MCF 10A (cell line): ENCODE data around the gene NTMT1. TPM values are rescaled to one million over a fixed set of nuclear protein-coding genes. Genes with fewer than 3 reads are reported as not detected.

Source experiments
- BruUV-seq: library from RNA; stranded (reverse); fragments of 400-500 nt; replicated peaks from 2 replicates; lab custom pipeline; 2021; lab: Mats Ljungman, UMichigan
- CTCF ChIA-PET: fragments of 300-600 bp; sonication (Branson Sonifier 250); formaldehyde crosslinking; extraction: SDS; loops from one replicate; lab custom pipeline; 2021; ENCODE audit warnings: antibody characterized with exemption, inconsistent platforms; lab: Yijun Ruan, JAX
- POLR2A ChIA-PET: fragments of 300-600, 350-650 bp; sonication (Branson Sonifier 250); formaldehyde crosslinking; extraction: SDS; loops from one replicate; lab custom pipeline; 2020; ENCODE audit warnings: antibody characterized with exemption, inconsistent platforms; lab: Yijun Ruan, JAX
- DNase-seq: peaks from one replicate; pipeline ENCODE4 v3.0.0-alpha.2; 2018; ENCODE audit not compliant: unreplicated experiment
- H3K27ac Mint-ChIP-seq: one replicate; pipeline ENCODE4 v1.8.0; 2022; ENCODE audit warnings: mild to moderate bottlenecking, low read depth, mixed read lengths; ENCODE audit not compliant: unreplicated experiment
- H3K27me3 Mint-ChIP-seq: one replicate; pipeline ENCODE4 v1.8.0; 2022; ENCODE audit warnings: mixed read lengths; ENCODE audit not compliant: insufficient read depth, unreplicated experiment
- H3K36me3 Mint-ChIP-seq: one replicate; pipeline ENCODE4 v1.8.0; 2022; ENCODE audit warnings: mild to moderate bottlenecking, moderate library complexity, mixed read lengths; ENCODE audit not compliant: insufficient read depth, unreplicated experiment
- H3K4me1 Mint-ChIP-seq: one replicate; pipeline ENCODE4 v1.8.0; 2022; ENCODE audit warnings: mixed read lengths; ENCODE audit not compliant: insufficient read depth, unreplicated experiment
- H3K4me3 Mint-ChIP-seq: one replicate; pipeline ENCODE4 v1.8.0; 2022; ENCODE audit warnings: mild to moderate bottlenecking, moderate library complexity, mixed read lengths; ENCODE audit not compliant: unreplicated experiment
- H3K9me3 Mint-ChIP-seq: one replicate; pipeline ENCODE4 v1.8.0; 2022; ENCODE audit warnings: mixed read lengths; ENCODE audit not compliant: unreplicated experiment
- intact Hi-C: fragments of 100-400 bp; cut with micrococcal nuclease; formaldehyde crosslinking; loops from 2 replicates; pipeline ENCODE4 v1.14.1; 2022
- total RNA-seq: library from RNA; stranded (reverse); gene quantifications from 2 replicates; pipeline ENCODE4 v1.2.3, GENCODE V29; 2022
- TF ChIP-seq, protein P1 (sequence below): fragments of 200-600 bp; IDR thresholded peaks from one replicate; pipeline ENCODE4 v1.8.0; 2022; ENCODE audit warnings: antibody characterized with exemption, mild to moderate bottlenecking; ENCODE audit not compliant: unreplicated experiment

Gene NTMT1
- total RNA-seq, 1 experiment from 2014 or later = 49.2 TPM

DNA sequence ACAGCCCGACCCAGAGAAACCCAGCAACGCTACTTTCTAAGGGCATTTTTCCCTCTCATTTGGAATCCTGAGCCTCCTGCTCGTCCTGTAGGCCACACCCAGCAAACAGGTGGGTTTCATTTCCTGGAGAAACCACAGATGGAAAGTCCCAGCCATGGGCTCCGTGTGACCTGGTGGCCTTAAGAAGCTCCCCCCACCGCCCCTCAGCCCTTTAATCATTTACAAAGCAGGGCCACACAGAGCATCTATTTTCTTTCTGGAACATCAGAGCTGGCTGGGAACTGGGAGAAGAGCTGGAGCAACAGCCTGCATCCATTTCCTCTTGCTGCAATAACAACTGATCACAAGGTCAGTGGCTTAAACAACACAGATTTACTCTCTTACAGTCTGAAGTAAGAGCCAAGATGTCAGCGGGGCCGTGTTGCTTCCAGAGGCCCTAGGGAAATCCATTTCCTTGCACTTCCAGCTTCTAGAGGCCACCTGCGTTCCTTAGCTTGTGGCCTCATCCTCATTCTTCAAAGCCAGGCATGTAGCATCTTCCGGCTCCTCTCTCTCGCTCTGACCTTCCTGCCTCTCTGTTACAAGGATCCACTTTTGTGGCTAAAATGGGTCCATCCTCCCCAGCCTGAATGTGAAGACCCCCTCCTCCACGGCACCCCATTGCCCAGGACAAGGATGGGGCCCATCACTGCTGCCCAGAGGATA, 45.6 kb upstream of the NTMT1 start:
- Mint-ChIP-seq H3K36me3 (no peaks in the 10 kb centered on the region), H3K4me1 (peaks cover 5% of the 10 kb centered on the region), H3K4me3 (no peak overlapping the region), H3K27me3 (peaks cover 11% of the 10 kb centered on the region), H3K27ac (no peak overlapping the region), H3K9me3 (peaks cover 7% of the 10 kb centered on the region)
- POLR2A ChIA-PET = no interaction called here
- TF ChIP-seq, protein P1, sequence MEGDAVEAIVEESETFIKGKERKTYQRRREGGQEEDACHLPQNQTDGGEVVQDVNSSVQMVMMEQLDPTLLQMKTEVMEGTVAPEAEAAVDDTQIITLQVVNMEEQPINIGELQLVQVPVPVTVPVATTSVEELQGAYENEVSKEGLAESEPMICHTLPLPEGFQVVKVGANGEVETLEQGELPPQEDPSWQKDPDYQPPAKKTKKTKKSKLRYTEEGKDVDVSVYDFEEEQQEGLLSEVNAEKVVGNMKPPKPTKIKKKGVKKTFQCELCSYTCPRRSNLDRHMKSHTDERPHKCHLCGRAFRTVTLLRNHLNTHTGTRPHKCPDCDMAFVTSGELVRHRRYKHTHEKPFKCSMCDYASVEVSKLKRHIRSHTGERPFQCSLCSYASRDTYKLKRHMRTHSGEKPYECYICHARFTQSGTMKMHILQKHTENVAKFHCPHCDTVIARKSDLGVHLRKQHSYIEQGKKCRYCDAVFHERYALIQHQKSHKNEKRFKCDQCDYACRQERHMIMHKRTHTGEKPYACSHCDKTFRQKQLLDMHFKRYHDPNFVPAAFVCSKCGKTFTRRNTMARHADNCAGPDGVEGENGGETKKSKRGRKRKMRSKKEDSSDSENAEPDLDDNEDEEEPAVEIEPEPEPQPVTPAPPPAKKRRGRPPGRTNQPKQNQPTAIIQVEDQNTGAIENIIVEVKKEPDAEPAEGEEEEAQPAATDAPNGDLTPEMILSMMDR = no peak
- DNase-seq = no peak
- intact Hi-C loops = no loop called here
- CTCF ChIA-PET = interaction anchor here (0.5 to 0.6 kb wide), 3 partner anchors 21 to 738 kb away, joined by 3 to 4 read pairs (median 4); no protein-coding TSS in a partner anchor
- no TSS peak for BruUV-seq

DNA sequence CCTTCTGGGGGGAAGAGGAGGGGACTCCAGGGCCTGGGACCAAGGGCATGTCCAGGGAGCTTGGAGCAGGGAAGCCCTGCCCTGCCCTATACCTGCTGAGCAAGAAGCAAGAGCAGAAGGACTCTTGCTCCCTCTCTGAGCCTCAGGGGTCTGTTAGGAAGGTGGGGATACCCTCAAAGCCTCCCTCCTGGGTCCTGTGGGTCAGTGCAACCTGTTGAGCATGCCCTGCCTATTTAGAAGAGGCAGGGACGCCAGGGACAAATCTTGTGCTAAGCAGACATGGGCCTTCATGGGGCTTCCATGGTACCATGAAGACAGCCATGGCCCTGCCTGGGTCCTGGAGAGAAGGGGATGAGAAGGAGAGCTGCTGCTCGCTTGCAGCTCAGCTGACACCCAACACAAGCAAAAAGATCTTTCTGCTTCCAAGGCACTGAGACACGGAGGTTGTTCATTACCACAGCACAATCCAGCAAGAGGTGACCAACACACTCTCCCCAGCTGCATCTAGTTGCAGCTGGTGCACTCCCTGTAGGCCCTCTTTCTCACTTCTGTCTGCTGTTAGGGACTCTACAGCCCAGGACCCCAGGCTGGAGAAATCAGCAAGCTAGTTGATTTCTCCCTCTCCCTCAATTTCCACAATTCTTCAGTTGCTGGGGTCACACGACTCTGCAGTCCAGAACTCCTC, 44.3 kb upstream of the NTMT1 start:
- Mint-ChIP-seq H3K27ac (no peak overlapping the region), H3K36me3 (no peaks in the 10 kb centered on the region), H3K4me3 (no peak overlapping the region), H3K27me3 (peaks cover under 1% of the 10 kb centered on the region), H3K4me1 (peaks cover 5% of the 10 kb centered on the region), H3K9me3 (no peaks in the 10 kb centered on the region)
- no TSS peak for BruUV-seq
- intact Hi-C loops = no loop called here
- CTCF ChIA-PET = no interaction called here
- DNase-seq = no peak
- POLR2A ChIA-PET = interaction anchor here (0.6 kb wide), 1 partner anchor 11 kb away, joined by 3 read pairs; no protein-coding TSS in a partner anchor
- TF ChIP-seq, protein P1 = no peak

DNA sequence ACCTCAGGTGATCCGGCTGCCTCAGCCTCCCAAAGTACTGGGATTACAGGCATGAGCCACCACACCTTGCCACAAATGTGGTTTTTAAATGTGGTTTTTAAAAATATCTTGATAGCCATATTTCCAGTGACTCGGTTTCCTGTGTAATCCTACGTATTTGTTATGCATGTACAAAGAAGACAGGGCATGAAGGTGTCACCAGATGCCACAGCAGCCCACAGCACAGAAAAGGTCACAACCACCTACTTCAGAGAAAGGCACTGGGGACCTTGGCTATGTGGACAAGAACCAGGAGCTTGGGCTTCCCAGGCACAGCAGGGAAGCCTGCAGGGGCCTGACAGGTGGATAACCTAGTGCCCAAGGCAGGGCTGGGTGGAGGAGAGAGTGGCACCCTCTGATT, 43.1 kb upstream of the NTMT1 start:
- TF ChIP-seq, protein P1 = no peak
- ChIA-PET POLR2A (interaction anchor here (0.6 to 0.7 kb wide), 2 partner anchors 19 to 356 kb away, joined by 3 read pairs; no protein-coding TSS in a partner anchor), CTCF (no interaction called here)
- no peaks in the 10 kb centered on the region for H3K36me3 Mint-ChIP-seq
- H3K4me1 Mint-ChIP-seq = peaks cover 5% of the 10 kb centered on the region
- H3K27ac Mint-ChIP-seq = no peak overlapping the region
- H3K27me3 Mint-ChIP-seq = no peaks in the 10 kb centered on the region
- no peak overlapping the region for H3K4me3 Mint-ChIP-seq
- DNase-seq = no peak
- intact Hi-C loops = no loop called here
- no peaks in the 10 kb centered on the region for H3K9me3 Mint-ChIP-seq
- BruUV-seq = no TSS peak
